Esophagus muscularis mucosa (tissue), 4 donors: ENCODE data around the gene VSIG1. TPM values are rescaled to one million over a fixed set of nuclear protein-coding genes. Genes with fewer than 3 reads are reported as not detected.

Source experiments
- DNase-seq: peaks from one replicate; pipeline ENCODE4 v3.0.0-alpha.2; 2017; ENCODE audit errors: extremely low spot score
- H3K27ac ChIP-seq, 4 donors: fragments of 200-600 bp; sonication (generic); replicated peaks in 1 of 4; 1 replicate in 3 of 4; 2 replicates in 1 of 4; pipeline ENCODE4 v1.5.1; 2016 to 2019; ENCODE audit warnings: mild to moderate bottlenecking in 1 of 4
- H3K27me3 ChIP-seq, 4 donors: fragments of 200-600 bp; sonication (generic); one replicate each; pipeline versions ENCODE4 v1.5.1 to v1.6.0; 2016 to 2019
- H3K36me3 ChIP-seq, 4 donors: fragments of 200-600 bp; sonication (generic); one replicate each; pipeline ENCODE4 v1.5.1; 2016 to 2019
- H3K4me1 ChIP-seq, 4 donors: fragments of 200-600 bp; sonication (generic); one replicate each; pipeline ENCODE4 v1.5.1; 2016 to 2019
- H3K4me3 ChIP-seq, 4 donors: fragments of 200-600 bp; sonication (generic); 1 replicate in 2 of 4; 2 replicates in 2 of 4; pipeline ENCODE4 v1.5.1; 2016 to 2019; ENCODE audit warnings: mild to moderate bottlenecking in 4 of 4, moderate library complexity in 1 of 4
- H3K9me3 ChIP-seq, 4 donors: fragments of 200-600 bp; sonication (generic); 1 replicate in 3 of 4; 2 replicates in 1 of 4; pipeline ENCODE4 v1.5.1; 2016 to 2019
- EP300 ChIP-seq: sonication (generic); formaldehyde crosslinking; IDR thresholded peaks from one replicate; pipeline ENCODE4 v1.6.1; 2017; ENCODE audit warnings: antibody characterized with exemption
- POLR2A ChIP-seq: fragments of 450-650 bp; IDR thresholded peaks from one replicate; pipeline ENCODE4 v1.6.1; 2017; ENCODE audit warnings: antibody characterized with exemption, moderate library complexity, mild to moderate bottlenecking, low read depth
- POLR2AphosphoS5 ChIP-seq, 2 donors: sonication (generic); formaldehyde crosslinking; IDR thresholded peaks; one replicate each; pipeline ENCODE4 v1.6.1; 2017; ENCODE audit warnings: antibody characterized with exemption in 2 of 2
- WGBS: methylation state at CpG from one replicate; pipeline ENCODE4 v1.1.5; 2018; 5-methylcytosine and 5-hydroxymethylcytosine counted together
- intact Hi-C: fragments of 100-400 bp; cut with DNase I; formaldehyde crosslinking; loops from one replicate; pipeline ENCODE4 v1.15.1; 2023
- total RNA-seq, 4 donors: library from RNA; depleted of rRNA; stranded (reverse); fragments of >200 nt; gene quantifications; one replicate each; pipeline versions ENCODE4 v1.1.0 to v1.2.1, GENCODE V29; 2016
- TF ChIP-seq, protein P1 (sequence below), 3 experiments: fragments of 200-600 bp in 2 of 3; fragments of 450-650 bp in 1 of 3; sonication (generic) in 2 of 3; IDR thresholded peaks; one replicate each; pipeline ENCODE4 v1.5.1; 2017 to 2019; ENCODE audit warnings: antibody characterized with exemption in 3 of 3, mild to moderate bottlenecking in 2 of 3, moderate library complexity in 1 of 3

VSIG1 gene
- total RNA-seq, 4 donors from 2014 or later: 0.17 TPM; not detected in 3

DNA sequence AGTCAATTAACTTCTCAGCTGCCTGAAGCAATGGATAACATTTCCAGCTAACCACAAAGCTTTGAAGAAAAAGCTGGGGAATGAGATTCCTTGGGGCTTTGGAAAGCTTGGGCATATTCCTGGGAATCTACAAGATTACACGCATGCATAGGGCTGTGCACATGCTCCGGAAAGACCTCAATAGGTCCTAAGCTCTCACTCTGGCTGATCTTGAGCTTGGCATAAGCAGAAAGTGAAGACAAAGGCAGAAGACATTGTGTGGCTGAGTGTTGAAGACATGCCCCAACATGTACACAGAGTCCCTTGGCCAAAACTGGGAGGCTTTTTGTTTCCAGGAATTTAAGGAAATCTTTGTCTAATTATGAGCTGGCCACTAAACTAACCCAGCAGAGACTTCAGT, 77.9 kb downstream of the VSIG1 start:
- no peak overlapping the region for H3K4me3 ChIP-seq
- no peak overlapping the region for H3K27ac ChIP-seq
- TF ChIP-seq POLR2A (no peak), POLR2AphosphoS5 (IDR thresholded peaks at IDR 0.05) (no peak), EP300 (no peak)
- TF ChIP-seq, protein P1, sequence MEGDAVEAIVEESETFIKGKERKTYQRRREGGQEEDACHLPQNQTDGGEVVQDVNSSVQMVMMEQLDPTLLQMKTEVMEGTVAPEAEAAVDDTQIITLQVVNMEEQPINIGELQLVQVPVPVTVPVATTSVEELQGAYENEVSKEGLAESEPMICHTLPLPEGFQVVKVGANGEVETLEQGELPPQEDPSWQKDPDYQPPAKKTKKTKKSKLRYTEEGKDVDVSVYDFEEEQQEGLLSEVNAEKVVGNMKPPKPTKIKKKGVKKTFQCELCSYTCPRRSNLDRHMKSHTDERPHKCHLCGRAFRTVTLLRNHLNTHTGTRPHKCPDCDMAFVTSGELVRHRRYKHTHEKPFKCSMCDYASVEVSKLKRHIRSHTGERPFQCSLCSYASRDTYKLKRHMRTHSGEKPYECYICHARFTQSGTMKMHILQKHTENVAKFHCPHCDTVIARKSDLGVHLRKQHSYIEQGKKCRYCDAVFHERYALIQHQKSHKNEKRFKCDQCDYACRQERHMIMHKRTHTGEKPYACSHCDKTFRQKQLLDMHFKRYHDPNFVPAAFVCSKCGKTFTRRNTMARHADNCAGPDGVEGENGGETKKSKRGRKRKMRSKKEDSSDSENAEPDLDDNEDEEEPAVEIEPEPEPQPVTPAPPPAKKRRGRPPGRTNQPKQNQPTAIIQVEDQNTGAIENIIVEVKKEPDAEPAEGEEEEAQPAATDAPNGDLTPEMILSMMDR (IDR thresholded peaks at IDR 0.05): no peak
- 74% methylated on average over 2 of the region's 2 CpGs for WGBS
- no peak for DNase-seq
- H3K9me3 ChIP-seq: no peaks in the 10 kb centered on the region
- peaks cover 7 to 33% (median 25%) of the 10 kb centered on the region in 4 donors for H3K4me1 ChIP-seq
- H3K36me3 ChIP-seq: peaks cover 0 to 9% (median 0%) of the 10 kb centered on the region in 4 donors
- intact Hi-C loops: no loop called here
- peaks cover 0 to 6% (median 0%) of the 10 kb centered on the region in 4 donors for H3K27me3 ChIP-seq

DNA sequence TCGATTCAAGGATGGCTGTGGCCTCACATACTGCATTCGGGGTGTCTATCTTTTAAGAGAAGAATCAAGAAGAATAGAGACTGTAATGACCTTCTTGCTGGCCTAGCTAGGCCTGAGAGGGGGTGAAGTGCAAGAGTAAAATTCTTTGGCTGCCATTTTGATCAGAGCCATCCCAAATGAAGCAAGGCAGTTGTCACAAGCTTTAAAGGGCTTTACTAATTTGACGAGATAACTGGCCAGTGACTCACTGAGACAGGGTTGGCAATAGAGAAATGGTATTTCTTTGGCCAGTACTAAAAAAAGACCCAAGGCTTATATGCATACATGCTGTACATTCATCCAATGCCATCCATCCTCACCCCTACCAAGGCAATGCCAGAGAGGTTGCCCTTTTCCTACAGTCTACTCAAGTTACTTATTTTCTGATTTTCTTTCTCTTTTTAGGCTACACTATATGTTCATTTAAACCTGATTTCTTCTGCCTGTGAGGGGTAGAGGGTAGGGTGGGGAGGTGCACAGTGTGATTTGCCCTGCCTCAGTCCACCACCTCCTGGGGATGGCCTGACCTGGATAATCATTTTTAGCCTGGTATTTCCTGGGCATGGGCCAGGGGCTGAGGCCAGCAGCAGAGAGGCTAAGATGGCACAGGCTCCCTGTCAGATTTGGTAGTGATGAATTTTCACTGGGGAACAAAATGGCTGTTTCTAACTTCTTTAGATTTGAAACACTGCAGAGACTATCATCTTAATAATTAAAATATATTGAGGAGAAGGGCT, 78.9 kb downstream of the VSIG1 start:
- no peak for DNase-seq
- intact Hi-C loops: no loop called here
- peaks cover 7 to 33% (median 23%) of the 10 kb centered on the region in 4 donors for H3K4me1 ChIP-seq
- H3K4me3 ChIP-seq: no peak overlapping the region
- peaks cover 0 to 6% (median 0%) of the 10 kb centered on the region in 4 donors for H3K27me3 ChIP-seq
- TF ChIP-seq POLR2A: no peak
- TF ChIP-seq EP300: no peak
- TF ChIP-seq, protein P1 (IDR thresholded peaks at IDR 0.05): no peak
- no peak for TF ChIP-seq POLR2AphosphoS5 (IDR thresholded peaks at IDR 0.05)
- no peaks in the 10 kb centered on the region for H3K9me3 ChIP-seq
- H3K36me3 ChIP-seq: peaks cover 0 to 9% (median 0%) of the 10 kb centered on the region in 4 donors
- 89% methylated on average over 3 of the region's 3 CpGs for WGBS
- no peak overlapping the region for H3K27ac ChIP-seq

DNA sequence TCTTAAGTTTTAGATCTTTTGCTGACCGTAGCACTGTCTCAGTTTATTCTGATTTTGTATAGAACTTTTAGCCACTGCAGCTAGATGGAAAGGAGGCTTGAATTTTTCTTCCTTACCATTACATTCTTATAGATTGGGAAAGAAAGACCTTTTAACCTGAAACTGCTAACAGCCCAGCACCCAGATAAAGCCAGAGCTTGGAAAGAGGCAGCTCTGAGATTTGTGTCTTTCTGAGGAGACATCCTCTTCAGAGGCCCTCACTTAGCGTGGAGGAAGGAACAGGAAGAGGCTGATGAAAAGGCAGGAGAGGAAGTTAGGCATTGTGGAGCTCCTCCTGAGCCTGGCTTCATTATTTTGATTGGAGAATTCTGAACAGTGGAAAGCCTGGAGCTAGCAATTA, 81.8 kb downstream of the VSIG1 start:
- H3K27ac ChIP-seq: no peak overlapping the region
- peaks cover 0 to 6% (median 0%) of the 10 kb centered on the region in 4 donors for H3K27me3 ChIP-seq
- H3K4me3 ChIP-seq: no peak overlapping the region
- peaks cover 3 to 22% (median 12%) of the 10 kb centered on the region in 4 donors for H3K4me1 ChIP-seq
- WGBS: 71% methylated on average over 2 of the region's 2 CpGs
- peaks cover 0 to 14% (median 0%) of the 10 kb centered on the region in 4 donors for H3K36me3 ChIP-seq
- no peak for DNase-seq
- TF ChIP-seq POLR2AphosphoS5 (IDR thresholded peaks at IDR 0.05) (no peak), POLR2A (no peak), EP300 (no peak)
- TF ChIP-seq, protein P1 (IDR thresholded peaks at IDR 0.05): no peak
- intact Hi-C loops: no loop called here
- no peaks in the 10 kb centered on the region for H3K9me3 ChIP-seq

DNA sequence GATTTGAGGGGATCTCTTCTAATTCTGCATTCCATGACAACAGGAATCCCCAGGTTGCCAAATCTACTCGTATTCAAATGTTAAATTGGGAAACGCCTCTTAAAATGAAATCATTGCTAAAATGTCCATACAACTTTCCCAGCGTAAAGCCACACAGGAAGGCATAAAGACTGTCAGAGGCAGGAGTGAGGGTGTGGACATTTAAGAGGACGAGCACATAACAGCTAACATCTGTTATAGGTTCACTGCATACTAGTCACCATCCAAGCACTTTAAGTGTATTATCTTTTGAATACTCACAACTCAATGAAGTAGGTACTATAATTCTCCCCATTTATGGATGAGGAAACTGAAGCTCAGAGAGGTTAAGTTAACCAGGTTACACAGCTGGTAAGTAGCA, 82.3 kb downstream of the VSIG1 start:
- intact Hi-C loops: no loop called here
- 72% methylated on average over 4 of the region's 4 CpGs for WGBS

More for the DNA sequence above, 82.3 kb downstream of the VSIG1 start:
- H3K27me3 ChIP-seq: peaks cover 0 to 6% (median 0%) of the 10 kb centered on the region in 4 donors
- peaks cover 0 to 14% (median 0%) of the 10 kb centered on the region in 4 donors for H3K36me3 ChIP-seq
- H3K9me3 ChIP-seq: no peaks in the 10 kb centered on the region
- DNase-seq: no peak
- TF ChIP-seq EP300 (no peak), POLR2A (no peak), POLR2AphosphoS5 (IDR thresholded peaks at IDR 0.05) (no peak)
- TF ChIP-seq, protein P1 (IDR thresholded peaks at IDR 0.05): no peak
- H3K4me3 ChIP-seq: no peak overlapping the region
- H3K27ac ChIP-seq: no peak overlapping the region
- peaks cover 3 to 17% (median 8%) of the 10 kb centered on the region in 4 donors for H3K4me1 ChIP-seq

Other genes starting within 250 kb of the VSIG1 start
- 10 to 100 TPM; 37.1 to 65.9 (median 52.4) TPM for gene MID2, start 219.2 kb upstream of the VSIG1 start, total RNA-seq
- not detected for gene TEX13B, start 62.7 kb upstream of the VSIG1 start, total RNA-seq
- 10 to 100 TPM; 26.2 to 40.6 (median 31.2) TPM for gene PSMD10, start 46.5 kb downstream of the VSIG1 start, total RNA-seq
- gene ATG4A, start 46.7 kb downstream of the VSIG1 start, total RNA-seq: 10 to 100 TPM in 3 of 4 donors, 1 to 10 TPM in 1; 9.9 to 12.3 (median 10.8) TPM